Lower leg skin (tissue), 4 donors: Measurements from ENCODE around the gene EPB41L4B. TPM values are rescaled to one million over a fixed set of nuclear protein-coding genes. Genes with fewer than 3 reads are reported as not detected.

Experiments
- DNase-seq, 2 donors: peaks; one replicate each; pipeline ENCODE4 v3.0.0-alpha.2; 2019; ENCODE audit warnings: low spot score in 2 of 2
- H3K4me3 ChIP-seq: fragments of 200-600 bp; sonication (generic); 2 replicates; pipeline ENCODE4 v1.5.1; 2017; ENCODE audit warnings: mild to moderate bottlenecking, low read depth; ENCODE audit not compliant: poor library complexity, severe bottlenecking
- CTCF ChIP-seq, 3 donors: fragments of 450-650 bp; IDR thresholded peaks; one replicate each; pipeline ENCODE4 v1.5.1; 2016; ENCODE audit warnings: antibody characterized with exemption in 3 of 3, mild to moderate bottlenecking in 3 of 3, moderate library complexity in 2 of 3
- POLR2A ChIP-seq, 2 donors: fragments of 450-650 bp; IDR thresholded peaks; one replicate each; pipeline ENCODE4 v1.6.1; 2016 to 2017; ENCODE audit warnings: antibody characterized with exemption in 2 of 2, mild to moderate bottlenecking in 1 of 2, moderate library complexity in 1 of 2
- WGBS, 2 donors: methylation state at CpG; one replicate each; pipeline ENCODE4 v1.1.5; 2018; 5-methylcytosine and 5-hydroxymethylcytosine counted together
- intact Hi-C: fragments of 100-400 bp; cut with DNase I; formaldehyde crosslinking; loops from one replicate; pipeline ENCODE4 v1.15.0; 2023; ENCODE audit warnings: low total_unique reads
- total RNA-seq, 4 donors: library from RNA; depleted of rRNA; stranded (reverse); fragments of >200 nt; gene quantifications; one replicate each; pipeline ENCODE4 v1.1.0, GENCODE V29; 2016

The EPB41L4B gene
- total RNA-seq, 4 donors from 2014 or later = 15.4 to 31.6 (median 21.6) TPM

DNA sequence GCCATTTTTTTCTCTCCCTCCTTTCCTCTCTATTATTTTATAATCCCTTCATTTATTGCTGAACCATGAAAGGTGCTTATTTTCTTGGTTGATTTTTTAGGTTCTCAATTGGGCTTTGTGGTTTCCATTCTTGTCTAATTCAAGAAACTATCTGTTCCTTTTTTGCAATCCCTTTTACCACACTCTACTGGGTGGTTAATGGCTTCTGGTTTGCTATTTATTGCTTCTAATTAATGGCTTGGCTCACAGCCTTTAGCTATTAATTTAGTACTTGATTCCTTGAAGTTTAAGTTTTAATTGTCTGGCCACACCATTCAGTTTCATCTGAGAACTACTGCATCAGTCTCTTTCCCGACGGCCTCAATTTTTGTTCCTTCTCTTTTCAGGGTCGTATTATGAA lies 159.4 kb downstream of the EPB41L4B start:
- 83 to 90% methylated on average over 3 of the region's 3 CpGs for WGBS, 2 donors
- no peak for TF ChIP-seq POLR2A (IDR thresholded peaks at IDR 0.05)
- no peak for TF ChIP-seq CTCF (IDR thresholded peaks at IDR 0.05)
- no peak for DNase-seq
- no peak overlapping the region for H3K4me3 ChIP-seq
- intact Hi-C loops = no loop called here

GRCh38 chr9:109159583-109159982 lies 161.3 kb downstream of the EPB41L4B start:
- no peak overlapping the region for H3K4me3 ChIP-seq
- no peak for DNase-seq
- TF ChIP-seq POLR2A (IDR thresholded peaks at IDR 0.05) = no peak
- TF ChIP-seq CTCF (IDR thresholded peaks at IDR 0.05) = no peak
- intact Hi-C loops = no loop called here
- WGBS, 2 donors = 88 to 91% methylated on average over 4 of the region's 4 CpGs

GRCh38 chr9:109158651-109159050 lies 162.2 kb downstream of the EPB41L4B start:
- intact Hi-C loops = no loop called here
- TF ChIP-seq CTCF (IDR thresholded peaks at IDR 0.05) = no peak
- TF ChIP-seq POLR2A (IDR thresholded peaks at IDR 0.05) = no peak
- no peak for DNase-seq
- H3K4me3 ChIP-seq = no peak overlapping the region

GRCh38 chr9:109156708-109157107 lies 164.2 kb downstream of the EPB41L4B start:
- DNase-seq = no peak
- no peak overlapping the region for H3K4me3 ChIP-seq
- intact Hi-C loops = no loop called here
- 68 to 72% methylated on average over 8 of the region's 8 CpGs for WGBS, 2 donors
- TF ChIP-seq CTCF (IDR thresholded peaks at IDR 0.05) (no peak), POLR2A (IDR thresholded peaks at IDR 0.05) (no peak)

- WGBS, 2 donors = 86 to 87% methylated on average over 3 of the region's 3 CpGs
- DNase-seq = no peak
- TF ChIP-seq CTCF (IDR thresholded peaks at IDR 0.05) (no peak), POLR2A (IDR thresholded peaks at IDR 0.05) (no peak)
- intact Hi-C loops = no loop called here
- H3K4me3 ChIP-seq = no peak overlapping the region
These were observed 169.8 kb downstream of the EPB41L4B start for GRCh38 chr9:109150925-109151545.

DNA sequence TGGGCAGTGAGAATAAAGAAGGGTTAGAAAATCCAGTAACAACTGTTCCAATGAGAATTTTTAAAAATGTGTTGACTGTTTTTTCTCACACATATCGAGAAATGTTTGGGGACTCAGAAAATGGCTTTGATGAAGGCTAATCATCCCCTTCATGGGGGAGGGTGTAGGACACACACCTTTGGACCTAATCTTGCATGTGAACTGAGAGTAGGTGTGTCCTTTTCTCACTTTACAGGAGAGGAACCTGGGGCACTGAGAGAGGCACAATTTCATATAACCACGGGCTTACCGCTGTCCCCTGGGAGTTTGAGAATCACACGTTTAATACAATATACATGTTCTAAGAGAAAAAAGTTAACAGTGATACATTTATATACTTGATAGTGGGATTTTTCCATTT lies 171.1 kb downstream of the EPB41L4B start:
- DNase-seq = no peak
- WGBS, 2 donors = 91 to 97% methylated on average over 4 of the region's 4 CpGs
- no peak overlapping the region for H3K4me3 ChIP-seq
- intact Hi-C loops = no loop called here
- TF ChIP-seq POLR2A (IDR thresholded peaks at IDR 0.05) = no peak
- TF ChIP-seq CTCF (IDR thresholded peaks at IDR 0.05) = no peak
